DOHH2 (cell line): ENCODE data around the gene NOL3.

ENCODE experiments used
- H3F3A ChIP-seq: fragments of 200-600 bp; sonication (generic), shearing (Covaris generic); 2 replicates; pipeline ENCODE4 v1.6.0; 2016; ENCODE audit warnings: antibody characterized with exemption, mild to moderate bottlenecking; ENCODE audit not compliant: control insufficient read depth, insufficient read depth
- H3K27ac ChIP-seq: fragments of 200-600 bp; sonication (generic); 2 replicates; pipeline ENCODE4 v1.5.1; 2014; ENCODE audit warnings: low read depth, mild to moderate bottlenecking, low read length, moderate library complexity
- H3K27me3 ChIP-seq: fragments of 200-600 bp; sonication (generic); 2 replicates; pipeline ENCODE4 v1.6.1; 2014; ENCODE audit warnings: mild to moderate bottlenecking, low read length, mixed read lengths; ENCODE audit not compliant: control insufficient read depth
- H3K36me3 ChIP-seq: fragments of 200-600 bp; sonication (generic); 2 replicates; pipeline ENCODE4 v1.6.1; 2014; ENCODE audit warnings: mild to moderate bottlenecking, low read length, moderate library complexity, mixed read lengths; ENCODE audit not compliant: control insufficient read depth
- H3K4me1 ChIP-seq: fragments of 200-600 bp; sonication (generic); 2 replicates; pipeline ENCODE4 v1.6.1; 2014; ENCODE audit warnings: mild to moderate bottlenecking, low read length, mixed read lengths; ENCODE audit not compliant: control insufficient read depth
- H3K4me2 ChIP-seq: fragments of 200-600 bp; sonication (generic); 2 replicates; pipeline ENCODE4 v1.6.0; 2014; ENCODE audit warnings: mild to moderate bottlenecking, low read length, moderate library complexity
- H3K4me3 ChIP-seq: fragments of 200-600 bp; sonication (generic); 2 replicates; pipeline ENCODE4 v1.5.1; 2014; ENCODE audit warnings: mild to moderate bottlenecking, low read length, mixed read lengths
- H3K79me2 ChIP-seq: fragments of 200-600 bp; sonication (generic); 2 replicates; pipeline ENCODE4 v1.6.1; 2014; ENCODE audit warnings: mild to moderate bottlenecking, low read length, mixed read lengths; ENCODE audit not compliant: control insufficient read depth
- H3K9me2 ChIP-seq: fragments of 200-600 bp; sonication (generic); replicated peaks from 2 replicates; pipeline ENCODE4 v1.6.1; 2014; ENCODE audit warnings: mild to moderate bottlenecking, low read length, mixed read lengths; ENCODE audit not compliant: control insufficient read depth
- H3K9me3 ChIP-seq: fragments of 200-600 bp; sonication (generic); 2 replicates; pipeline ENCODE4 v1.6.1; 2014; ENCODE audit warnings: antibody characterized with exemption, low read length, mixed read lengths; ENCODE audit not compliant: control insufficient read depth, insufficient read depth
- H4K20me1 ChIP-seq: fragments of 200-600 bp; sonication (generic); 2 replicates; pipeline ENCODE4 v1.6.0; 2014; ENCODE audit warnings: low read depth, mild to moderate bottlenecking, antibody characterized with exemption, low read length, moderate library complexity; ENCODE audit not compliant: control insufficient read depth, insufficient read depth
- CTCF ChIP-seq: fragments of 200-600 bp; sonication (generic); IDR thresholded peaks from one replicate; pipeline ENCODE4 v1.5.1; 2014; ENCODE audit warnings: antibody characterized with exemption, mild to moderate bottlenecking, low read depth, low read length; ENCODE audit not compliant: poor library complexity, severe bottlenecking
- EZH2phosphoT487 ChIP-seq: fragments of 200-600 bp; sonication (generic); IDR thresholded peaks from 2 replicates; pipeline ENCODE4 v1.6.1; 2017; ENCODE audit warnings: borderline replicate concordance, mild to moderate bottlenecking, antibody characterized with exemption, low read length, moderate library complexity, mixed read lengths

NOL3 gene

GRCh38 chr16:67204076-67204475 is 33.7 kb downstream of the NOL3 start:
- no peaks in the 10 kb centered on the region for H3K9me2 ChIP-seq
- peaks cover 42% of the 10 kb centered on the region for H3K36me3 ChIP-seq
- TF ChIP-seq EZH2phosphoT487 (no peak), CTCF (no peak)
- H3F3A ChIP-seq: no peaks in the 10 kb centered on the region; the same call in 1 of the 2 replicates
- H3K4me3 ChIP-seq: no peak overlapping the region
- H3K27ac ChIP-seq: no peak overlapping the region
- no peaks in the 10 kb centered on the region for H3K27me3 ChIP-seq
- no peaks in the 10 kb centered on the region for H3K79me2 ChIP-seq
- H3K9me3 ChIP-seq: no peaks in the 10 kb centered on the region
- H3K4me1 ChIP-seq: no peaks in the 10 kb centered on the region
- no peak overlapping the region for H3K4me2 ChIP-seq
- no peaks in the 10 kb centered on the region for H4K20me1 ChIP-seq

DNA sequence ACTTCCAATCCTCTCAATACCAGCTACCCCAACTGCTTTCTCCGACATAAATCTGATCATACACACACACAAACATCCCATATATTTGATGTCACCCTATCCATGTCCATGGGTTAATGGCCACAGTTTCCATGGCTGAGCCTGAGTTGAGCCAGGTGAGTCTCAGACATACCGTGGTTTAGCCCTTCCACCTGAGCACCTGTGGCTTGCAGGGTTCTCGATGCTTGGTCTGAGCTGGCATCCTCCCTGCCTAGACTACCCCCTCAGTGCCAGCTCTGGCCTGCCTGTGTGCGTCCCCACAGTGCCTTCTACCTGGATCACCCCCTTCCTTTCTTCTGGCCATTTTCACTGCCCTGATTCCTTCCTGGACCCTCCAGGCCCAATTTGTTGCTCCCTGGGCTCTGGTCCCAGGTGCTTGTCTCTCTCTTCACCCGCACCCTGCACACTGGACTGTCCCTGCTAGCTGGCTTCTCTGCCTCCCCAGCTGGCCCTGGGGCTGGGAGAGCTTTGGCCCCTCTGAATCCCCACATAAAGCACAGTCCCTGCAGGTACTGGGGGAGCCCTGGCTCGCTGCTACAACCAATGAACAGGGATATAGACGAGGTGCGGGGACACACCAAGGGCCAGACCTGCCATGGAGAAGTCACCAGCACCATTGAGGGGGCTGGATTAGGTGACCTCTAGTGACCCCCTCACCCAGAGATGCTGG is 35.9 kb downstream of the NOL3 start:
- H3K27ac ChIP-seq: no peak overlapping the region

GRCh38 chr16:67206838-67207248 is 36.5 kb downstream of the NOL3 start:
- Histone ChIP-seq H3K9me3 (no peaks in the 10 kb centered on the region), H3K9me2 (no peaks in the 10 kb centered on the region), H4K20me1 (no peaks in the 10 kb centered on the region), H3K4me2 (no peak overlapping the region), H3K27me3 (peaks cover 2% of the 10 kb centered on the region; the same call in 1 of the 2 replicates), H3K79me2 (no peaks in the 10 kb centered on the region), H3F3A (no peaks in the 10 kb centered on the region; the same call in 1 of the 2 replicates), H3K36me3 (peaks cover 24% of the 10 kb centered on the region), H3K27ac (no peak overlapping the region), H3K4me3 (no peak overlapping the region), H3K4me1 (no peaks in the 10 kb centered on the region)
- no peak for TF ChIP-seq CTCF
- TF ChIP-seq EZH2phosphoT487: no peak

More for the DNA sequence above, 35.9 kb downstream of the NOL3 start:
- no peak overlapping the region for H3K4me3 ChIP-seq
- H3F3A ChIP-seq: no peaks in the 10 kb centered on the region; the same call in 1 of the 2 replicates
- no peaks in the 10 kb centered on the region for H3K9me3 ChIP-seq
- H3K79me2 ChIP-seq: no peaks in the 10 kb centered on the region
- no peaks in the 10 kb centered on the region for H3K9me2 ChIP-seq
- no peaks in the 10 kb centered on the region for H4K20me1 ChIP-seq
- H3K4me2 ChIP-seq: no peak overlapping the region
- H3K36me3 ChIP-seq: peaks cover 27% of the 10 kb centered on the region
- H3K27me3 ChIP-seq: no peaks in the 10 kb centered on the region
- TF ChIP-seq CTCF (no peak), EZH2phosphoT487 (no peak)
- H3K4me1 ChIP-seq: no peaks in the 10 kb centered on the region
